GM10266 (cell line): ENCODE results near the gene SCAPER.

ENCODE experiments used
- DNase-seq: peaks from one replicate; pipeline ENCODE4 v3.0.0; 2012; ENCODE audit errors: extremely low spot score
- CTCF ChIP-seq: IDR thresholded peaks from 2 replicates; pipeline ENCODE4 v1.5.1; 2012; ENCODE audit warnings: mild to moderate bottlenecking, low read depth; ENCODE audit not compliant: control insufficient read depth, insufficient read depth; ENCODE audit errors: missing control alignments

SCAPER gene

GRCh38 chr15:76942331-76942730 is 37.2 kb upstream of the SCAPER start:
- TF ChIP-seq CTCF = no peak
- DNase-seq = no peak

- no peak for TF ChIP-seq CTCF
These were observed 36.5 kb upstream of the SCAPER start for GRCh38 chr15:76941636-76942035.

GRCh38 chr15:76939715-76940114 is 34.6 kb upstream of the SCAPER start:
- TF ChIP-seq CTCF = no peak
- no peak for DNase-seq

More at GRCh38 chr15:76941636-76942035, 36.5 kb upstream of the SCAPER start:
- DNase-seq = no peak

GRCh38 chr15:76938752-76939151 is 33.6 kb upstream of the SCAPER start:
- DNase-seq = no peak

GRCh38 chr15:76936671-76937070 is 31.5 kb upstream of the SCAPER start:
- DNase-seq = no peak

More at GRCh38 chr15:76938752-76939151, 33.6 kb upstream of the SCAPER start:
- TF ChIP-seq CTCF = no peak

GRCh38 chr15:76935620-76936019 is 30.5 kb upstream of the SCAPER start:
- DNase-seq = peak; percentile 74
- no peak for TF ChIP-seq CTCF

More at GRCh38 chr15:76936671-76937070, 31.5 kb upstream of the SCAPER start:
- no peak for TF ChIP-seq CTCF

- DNase-seq = no peak
- TF ChIP-seq CTCF = no peak
These were observed 27.2 kb upstream of the SCAPER start for GRCh38 chr15:76932135-76932966.
